Mucosa of gallbladder (tissue), 1 donor: ENCODE results near the gene PHF19. TPM values are rescaled to one million over a fixed set of nuclear protein-coding genes. Genes with fewer than 3 reads are reported as not detected.

Experiments
- DNase-seq: peaks from one replicate; pipeline ENCODE4 v3.0.0-alpha.2; 2020; ENCODE audit warnings: low spot score
- total RNA-seq: library from RNA; stranded (reverse); gene quantifications from one replicate; pipeline ENCODE4 v1.2.1, GENCODE V29; 2021
- donor health status: DM: no; HTN: no; CAD: no.

Gene PHF19
- total RNA-seq, 1 donor from 2014 or later: 25.9 TPM

DNA sequence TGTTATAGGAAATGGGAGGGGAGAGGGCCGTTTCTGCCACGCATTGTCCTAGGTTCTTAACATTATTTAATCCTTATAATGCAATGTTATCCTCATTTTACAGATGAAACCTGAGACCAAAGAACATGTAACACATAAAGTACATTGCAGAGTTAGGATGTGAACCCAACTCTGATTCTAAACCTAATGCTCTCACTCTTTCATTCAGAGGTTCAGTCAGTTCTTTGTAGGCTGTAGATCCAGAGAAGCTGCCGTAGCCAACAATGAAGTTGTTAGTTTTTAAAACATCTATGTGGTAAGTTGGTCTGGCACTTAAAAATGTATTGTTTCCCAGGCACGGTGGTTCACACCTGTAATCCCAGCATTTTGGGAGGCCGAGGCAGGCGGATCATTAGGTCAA, 23.8 kb downstream of the PHF19 start:
- no peak for DNase-seq

DNA sequence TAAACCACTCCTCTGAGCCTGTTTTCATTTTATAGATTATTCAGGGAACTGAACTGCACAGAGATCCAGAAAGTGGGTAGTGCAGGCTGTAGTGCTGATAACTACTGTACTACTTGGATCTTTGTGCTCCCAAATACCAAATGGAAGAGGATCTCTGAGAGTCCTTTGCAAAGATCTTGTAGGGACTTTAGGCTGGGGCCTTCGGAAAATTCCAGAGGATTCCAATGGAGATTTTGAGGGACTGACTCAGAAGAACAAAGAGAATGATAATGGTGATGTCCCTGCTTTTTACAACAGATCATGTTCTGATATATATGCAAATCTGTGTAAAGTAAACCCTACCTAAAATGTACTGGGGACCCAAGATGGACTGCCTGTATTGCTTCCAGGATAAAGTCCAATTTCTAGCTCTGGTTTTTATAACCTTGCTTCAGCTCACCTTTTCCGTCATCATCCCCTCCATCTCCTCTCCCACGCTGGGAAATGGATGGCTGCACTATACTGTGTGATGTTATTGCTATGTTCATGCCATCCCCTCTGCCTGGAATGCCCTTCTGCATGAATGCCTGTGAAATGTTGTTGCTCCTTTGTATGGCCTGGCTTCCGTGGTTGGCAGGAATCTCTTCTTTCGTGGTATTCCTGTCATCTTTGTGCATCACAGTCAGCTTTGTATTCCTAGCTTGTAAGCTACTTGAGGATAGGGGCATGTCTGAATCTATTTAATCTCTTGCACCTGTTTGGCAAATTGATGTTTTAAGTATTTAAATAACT, 24.6 kb downstream of the PHF19 start:
- no peak for DNase-seq

DNA sequence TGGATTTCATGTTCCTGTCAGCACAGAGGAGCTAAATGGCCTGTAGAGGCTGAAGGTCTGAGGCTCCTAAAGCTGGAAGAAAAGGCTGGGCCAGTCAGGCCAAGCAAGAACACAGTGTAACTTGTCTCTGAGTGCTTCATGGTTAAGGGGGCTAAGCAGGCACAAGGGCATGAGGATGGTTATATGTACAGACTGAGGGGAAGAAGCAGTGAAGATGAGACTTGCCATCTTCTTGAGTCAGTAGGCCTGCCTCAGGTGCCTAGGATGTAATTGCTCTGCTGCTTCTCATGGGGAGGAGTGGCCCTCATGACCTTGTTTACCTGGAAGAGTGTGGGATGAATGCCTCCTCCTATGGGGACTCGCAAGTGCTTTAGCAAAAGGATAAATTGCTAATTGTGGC, 25.5 kb downstream of the PHF19 start:
- DNase-seq: no peak

DNA sequence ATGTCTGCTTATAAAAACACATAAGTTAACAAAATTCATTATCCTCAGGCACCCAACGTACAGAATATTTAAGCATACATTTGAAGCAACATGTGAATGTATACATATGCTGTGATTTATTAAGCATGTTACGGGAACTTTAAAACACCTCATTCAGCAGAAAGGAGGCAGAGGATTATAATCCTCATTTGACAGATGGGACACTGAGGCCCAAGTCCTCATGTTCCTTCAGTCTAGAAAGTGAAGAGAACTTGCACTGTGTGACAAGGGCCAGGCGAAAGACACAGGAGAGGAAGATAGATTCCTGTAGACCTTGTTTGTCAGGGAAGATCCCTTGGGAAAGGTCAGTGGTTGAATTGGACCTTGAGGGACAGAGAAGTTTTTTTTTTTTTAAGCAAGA, 26.7 kb downstream of the PHF19 start:
- no peak for DNase-seq

DNA sequence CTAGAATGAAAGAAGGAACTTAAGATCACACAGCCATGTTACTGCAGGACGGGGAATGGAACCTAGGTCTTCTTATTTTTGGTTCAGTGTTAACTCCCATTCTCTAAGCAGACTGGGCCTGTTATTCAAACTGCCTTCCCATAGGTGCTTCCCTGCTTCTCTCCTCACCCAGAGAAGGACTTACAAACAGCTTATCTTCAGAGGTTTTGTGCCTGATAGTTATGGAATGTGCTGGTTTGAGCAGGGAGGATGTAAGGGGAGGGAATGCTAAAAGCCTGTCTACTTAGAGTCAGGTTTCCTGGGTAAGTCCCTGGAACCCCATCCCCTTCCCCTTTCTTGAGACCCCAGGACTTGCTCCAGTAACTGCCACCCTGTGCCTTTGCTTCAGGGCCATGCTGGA, 30.1 kb downstream of the PHF19 start:
- DNase-seq: no peak

DNA sequence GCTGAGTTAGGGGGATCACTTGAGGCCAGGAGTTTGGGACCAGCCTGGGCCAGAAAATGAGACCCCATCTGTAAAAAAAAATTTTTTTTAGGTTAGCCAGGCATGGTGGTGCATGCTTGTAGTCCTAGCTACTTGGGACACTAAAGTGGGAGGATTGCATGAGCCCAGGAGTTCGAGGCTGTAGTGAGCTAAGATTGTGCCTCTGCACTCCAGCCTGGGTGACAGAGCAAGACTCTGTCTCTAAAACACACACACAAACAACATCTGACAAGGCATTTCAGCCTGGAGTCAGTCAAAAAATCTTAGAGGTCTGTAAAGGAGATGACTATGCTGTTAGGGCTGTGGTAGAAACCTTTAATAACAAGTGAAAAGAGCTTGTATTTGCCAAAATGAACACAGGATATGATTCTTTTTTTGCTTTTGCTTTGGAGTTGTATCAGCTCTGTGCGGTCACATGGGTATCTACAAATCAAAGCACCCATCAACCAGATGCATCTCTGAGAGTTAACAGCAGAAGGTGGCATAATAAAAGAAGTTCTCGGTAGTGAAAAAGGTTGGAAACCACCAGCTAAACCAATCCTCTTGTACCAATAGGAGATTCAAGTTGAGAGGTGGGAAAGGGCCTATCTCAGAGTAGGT, 30.6 kb downstream of the PHF19 start:
- no peak for DNase-seq

DNA sequence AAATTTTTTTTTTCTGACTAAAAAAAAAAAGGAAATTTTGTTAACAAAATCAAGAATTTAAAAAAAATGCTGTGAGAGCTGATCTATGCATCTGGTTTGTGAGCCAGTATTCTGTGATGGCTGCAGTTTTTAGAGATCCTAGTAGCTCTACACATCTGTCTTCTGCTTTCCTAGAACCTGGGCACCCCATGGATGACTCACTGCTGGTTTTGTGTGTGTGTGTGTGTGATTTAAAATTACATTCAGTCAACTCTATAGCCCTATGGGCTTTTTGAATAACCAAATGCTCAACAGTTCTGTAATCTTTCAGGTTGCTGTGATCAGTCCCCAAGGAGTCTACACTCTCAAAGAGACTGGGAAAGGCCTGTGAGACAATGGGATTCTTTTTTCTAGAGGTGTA, 31.7 kb downstream of the PHF19 start:
- no peak for DNase-seq

DNA sequence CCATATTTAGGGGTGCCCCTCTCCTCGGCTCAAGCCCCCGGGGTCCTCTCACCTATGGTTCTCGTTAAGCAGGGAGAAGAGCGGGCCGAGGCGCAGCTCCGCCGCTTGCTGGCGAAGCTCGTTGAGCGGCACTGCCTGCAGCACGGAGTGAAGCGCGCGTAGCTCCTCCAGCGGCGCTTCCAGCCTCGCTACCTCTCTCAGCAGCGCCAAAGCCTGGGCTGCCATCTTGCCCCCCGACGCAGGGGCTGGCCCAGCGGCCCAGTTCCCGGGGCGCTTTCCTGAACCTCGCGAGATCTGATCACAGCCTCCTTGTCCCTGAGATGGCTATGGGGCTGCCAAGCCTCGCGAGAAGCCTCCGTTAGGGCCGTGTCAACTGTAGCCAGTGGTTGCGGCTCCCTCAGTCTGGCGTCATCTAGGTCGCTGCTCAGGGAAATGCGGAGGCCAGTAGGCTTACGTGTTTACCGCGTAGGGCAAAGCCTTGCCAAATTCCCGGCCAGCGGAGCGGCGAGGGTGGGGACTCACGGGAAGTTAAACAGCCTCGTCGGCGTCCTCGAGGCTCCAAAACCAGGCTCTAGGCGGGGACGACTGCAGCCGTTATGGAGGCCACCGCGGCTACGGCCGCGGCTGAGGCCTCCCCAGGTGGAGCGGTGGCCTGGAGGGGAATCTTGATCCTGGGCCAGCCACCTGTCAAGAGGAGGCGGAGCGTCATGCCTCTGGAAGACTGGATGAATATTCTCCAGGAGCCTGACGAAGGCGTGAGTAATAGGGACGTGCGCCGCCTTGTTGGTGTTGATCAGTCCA, 34.1 kb downstream of the PHF19 start, which contains the start of gene PSMD5:
PSMD5 (minus strand) TSS at position 238 of the 801 bp plus-strand sequence; CDS start at position 225, 13 bp downstream.
- peak; percentile 99 for DNase-seq

DNA sequence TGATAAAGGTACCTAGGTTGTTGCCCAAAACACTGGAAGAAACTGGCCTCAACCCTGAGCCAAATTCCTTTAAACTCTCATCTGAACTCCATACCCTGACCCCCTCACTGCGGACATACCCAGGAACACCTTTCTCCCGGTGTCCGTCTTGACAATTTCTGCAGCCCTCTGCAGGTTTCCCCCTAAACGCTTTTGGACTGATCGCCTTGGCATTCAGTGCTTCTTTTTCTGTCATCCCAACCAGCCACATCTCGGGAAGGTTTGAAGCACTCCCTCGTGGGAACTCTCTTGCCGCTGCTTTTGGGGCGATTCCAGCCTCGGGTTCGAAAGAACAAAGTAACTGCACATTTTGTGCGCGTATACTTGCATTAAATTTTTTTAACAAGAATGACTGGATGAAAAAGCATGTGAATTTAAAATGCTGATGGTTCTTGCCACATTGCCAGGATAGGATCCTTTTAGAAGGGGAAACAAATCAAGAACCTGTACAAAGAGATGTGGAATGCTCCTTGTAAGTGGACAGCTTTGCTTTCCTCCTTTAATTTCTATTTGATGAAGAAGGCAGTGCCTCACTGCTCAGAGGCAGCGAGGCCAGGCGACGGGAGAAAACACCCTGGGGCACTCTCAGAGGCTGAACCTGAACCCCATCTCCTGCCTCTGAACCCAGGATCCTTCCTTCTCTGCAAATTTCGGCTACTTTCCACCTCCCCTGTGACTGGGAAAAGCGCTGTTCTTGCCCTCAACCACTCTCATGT, 34.9 kb downstream of the PHF19 start:
- DNase-seq: no peak

DNA sequence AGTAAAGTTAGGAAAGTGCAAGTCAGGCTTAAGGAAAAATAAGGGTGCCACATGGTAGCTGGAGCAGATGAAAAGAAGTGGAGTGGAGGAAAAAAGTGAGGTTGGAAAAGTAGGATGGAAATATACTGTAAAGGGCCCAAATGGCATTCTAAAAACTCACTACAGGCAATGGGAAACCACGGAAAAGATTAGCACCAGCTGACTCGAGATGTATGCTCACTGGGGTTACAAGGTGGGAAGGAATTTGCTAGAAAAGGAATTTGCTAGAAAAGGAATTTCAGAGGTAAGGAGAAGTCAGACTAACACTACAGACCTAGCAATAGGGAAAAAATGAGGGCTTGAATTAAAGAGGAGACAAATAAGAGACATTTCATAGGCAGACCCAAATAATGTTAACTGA, 37.8 kb downstream of the PHF19 start:
- no peak for DNase-seq

DNA sequence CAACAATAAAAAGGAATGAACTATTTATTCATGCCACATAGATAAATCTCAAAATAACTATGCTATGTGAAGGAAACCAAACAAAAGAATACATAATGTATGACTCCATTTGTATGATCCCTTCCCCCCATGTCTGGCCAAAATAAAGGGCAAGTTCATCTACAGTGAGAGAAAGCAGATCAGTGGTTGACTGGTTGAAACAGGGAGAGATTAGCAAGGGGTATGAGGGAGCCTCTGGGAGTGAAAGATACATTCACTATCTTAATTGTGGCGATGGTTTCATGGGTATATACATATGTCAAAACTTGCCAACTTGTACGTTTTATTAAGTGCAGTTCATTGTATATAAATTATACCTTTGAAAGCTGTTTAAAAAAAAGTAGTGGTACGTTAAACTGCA, 39.1 kb downstream of the PHF19 start:
- DNase-seq: no peak

DNA sequence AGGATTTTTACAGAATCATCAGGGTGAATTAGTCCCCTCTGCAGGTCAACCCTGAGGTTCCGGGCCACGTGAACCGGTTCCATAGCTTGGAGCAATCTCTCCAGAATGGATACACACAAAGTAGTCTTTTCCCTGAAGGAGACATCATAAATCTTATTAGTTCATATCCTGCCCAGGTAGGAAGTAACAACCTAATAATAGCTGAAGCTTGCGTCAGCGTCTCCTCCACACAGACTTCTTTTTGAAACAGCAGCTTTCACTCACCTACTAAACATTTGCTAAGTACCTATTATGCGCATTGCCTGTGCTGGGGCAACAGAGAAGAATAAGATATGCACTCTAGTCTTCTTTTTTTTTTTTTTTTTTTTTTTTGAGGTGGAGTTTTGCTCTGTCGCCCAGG, 43.7 kb downstream of the PHF19 start:
- DNase-seq: no peak

DNA sequence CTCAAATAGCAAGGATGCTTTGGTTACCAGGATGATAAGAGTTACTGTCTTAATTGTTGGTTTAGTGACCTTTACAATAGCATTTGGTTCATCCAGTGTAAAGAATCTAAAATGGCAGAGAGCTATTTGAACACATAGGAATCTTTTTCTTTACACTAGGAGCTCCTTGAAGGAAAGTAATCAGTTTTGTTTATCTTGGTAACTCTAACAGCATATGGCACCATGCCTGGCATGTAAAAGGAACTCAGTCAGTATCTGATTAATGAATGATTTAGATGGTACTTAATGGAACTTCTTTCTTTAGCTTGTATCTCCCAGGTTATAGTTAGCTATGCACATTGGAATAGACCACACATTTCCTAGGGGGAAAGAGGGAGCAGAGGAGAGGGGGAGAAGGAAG, 44.2 kb downstream of the PHF19 start:
- no peak for DNase-seq

DNA sequence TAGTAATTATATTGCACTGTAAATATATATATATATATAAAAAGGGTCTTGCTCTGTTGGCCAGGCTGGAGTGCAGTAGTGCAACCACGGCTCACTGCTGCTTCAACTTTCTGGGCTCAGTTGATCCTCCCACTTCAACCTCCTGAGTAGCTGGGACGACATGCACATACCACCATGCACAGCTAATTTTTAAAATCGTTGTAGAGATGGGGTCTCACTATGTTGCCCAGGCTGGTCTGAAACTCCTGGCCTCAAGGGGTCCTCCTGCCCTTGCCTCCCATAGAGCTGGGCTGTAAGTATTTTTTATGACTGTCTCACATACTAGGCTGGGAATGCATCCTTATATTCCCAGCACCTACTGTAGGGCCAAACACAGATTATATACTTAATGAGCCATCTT, 46.1 kb downstream of the PHF19 start:
- DNase-seq: no peak

DNA sequence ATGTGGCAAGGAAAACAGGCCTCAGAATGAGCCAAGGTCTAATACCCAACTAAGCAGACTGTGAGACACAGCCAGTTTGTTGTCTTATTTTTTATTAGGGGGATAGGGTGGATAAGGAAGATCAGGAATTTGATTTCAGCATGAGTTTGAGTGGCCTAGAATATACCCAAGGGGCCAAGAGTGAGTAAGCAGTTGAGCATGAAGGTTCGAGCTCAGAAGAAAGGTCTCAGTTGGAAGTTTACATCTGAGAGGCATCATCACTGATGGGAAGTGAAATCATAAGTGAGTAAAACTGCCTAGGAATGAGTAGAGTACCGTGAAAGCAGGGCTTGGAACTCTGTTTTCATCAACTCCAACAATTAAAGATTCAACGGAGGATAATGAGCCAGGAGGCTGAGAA, 46.8 kb downstream of the PHF19 start:
- DNase-seq: no peak

DNA sequence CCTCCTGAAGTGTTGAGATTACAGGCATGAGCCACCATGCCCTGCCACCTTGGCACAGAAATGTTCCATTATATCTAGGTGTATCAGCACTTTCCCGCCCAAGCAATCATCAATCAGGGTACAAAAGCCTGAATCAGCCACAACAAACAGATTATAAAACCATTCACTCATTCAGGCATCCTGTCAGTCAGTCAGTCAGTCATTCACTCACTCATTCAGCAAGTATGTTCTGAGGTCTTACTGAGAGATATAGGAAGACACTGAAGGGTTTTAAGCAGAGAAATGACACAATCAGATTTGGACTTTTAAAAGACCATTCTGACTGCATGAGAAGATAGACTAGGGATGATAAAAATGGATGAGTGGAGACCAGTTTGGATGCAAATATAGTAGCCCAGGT, 47.3 kb downstream of the PHF19 start:
- DNase-seq: no peak

DNA sequence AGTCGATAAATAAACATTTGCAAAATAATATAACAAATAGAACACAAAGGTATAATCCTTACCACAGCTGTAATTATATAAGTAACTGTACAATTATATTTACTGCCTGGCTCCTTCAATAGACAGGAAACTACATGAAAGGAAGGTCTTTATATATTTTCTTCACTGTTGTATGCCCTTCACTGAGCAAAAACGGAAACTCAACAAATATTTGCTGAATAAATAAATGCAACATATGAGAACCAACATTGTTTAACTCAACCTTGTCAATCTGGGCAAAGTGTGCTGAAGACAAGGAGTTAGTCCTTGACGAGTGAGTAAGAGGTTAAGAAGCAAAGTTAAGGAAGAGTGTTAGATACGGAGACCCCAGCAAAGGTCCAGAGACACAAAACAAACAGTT, 56.9 kb downstream of the PHF19 start:
- DNase-seq: no peak

DNA sequence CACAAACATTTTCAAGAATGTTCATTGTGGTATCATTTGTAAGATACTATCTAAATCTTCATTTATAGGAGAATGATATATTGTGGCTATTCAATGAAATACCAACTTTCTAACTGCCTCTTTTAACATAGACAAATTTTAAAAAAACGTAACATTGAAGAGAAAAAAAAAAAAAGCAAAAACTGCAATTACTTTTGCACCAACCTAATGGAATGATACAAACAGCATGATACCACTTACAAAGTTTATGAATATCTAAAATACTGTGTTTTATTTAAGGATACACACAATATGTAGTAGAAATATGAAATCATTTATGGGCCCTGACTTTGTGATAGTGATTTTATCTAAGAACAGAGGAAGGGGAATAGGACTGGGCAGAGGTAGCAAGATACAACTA, 58.4 kb downstream of the PHF19 start:
- DNase-seq: no peak

DNA sequence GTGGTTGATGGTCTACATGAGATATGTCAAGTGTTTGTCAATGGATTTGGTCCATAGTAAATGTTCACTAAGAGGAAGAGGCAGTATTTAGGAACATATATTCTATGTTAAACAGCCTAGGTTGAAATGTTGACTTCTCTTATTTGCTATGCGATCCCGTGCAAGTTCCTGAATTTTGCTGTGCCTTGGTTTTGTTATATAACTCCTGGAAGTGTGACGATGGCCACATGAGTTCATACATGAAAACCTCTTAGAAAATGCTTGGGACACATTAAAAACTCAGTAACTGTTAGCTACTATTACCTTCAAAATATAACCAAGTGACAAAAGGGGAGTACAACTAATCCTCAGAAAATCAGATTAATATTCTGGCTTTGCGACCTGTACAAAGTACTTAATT, 61.9 kb downstream of the PHF19 start:
- DNase-seq: no peak

DNA sequence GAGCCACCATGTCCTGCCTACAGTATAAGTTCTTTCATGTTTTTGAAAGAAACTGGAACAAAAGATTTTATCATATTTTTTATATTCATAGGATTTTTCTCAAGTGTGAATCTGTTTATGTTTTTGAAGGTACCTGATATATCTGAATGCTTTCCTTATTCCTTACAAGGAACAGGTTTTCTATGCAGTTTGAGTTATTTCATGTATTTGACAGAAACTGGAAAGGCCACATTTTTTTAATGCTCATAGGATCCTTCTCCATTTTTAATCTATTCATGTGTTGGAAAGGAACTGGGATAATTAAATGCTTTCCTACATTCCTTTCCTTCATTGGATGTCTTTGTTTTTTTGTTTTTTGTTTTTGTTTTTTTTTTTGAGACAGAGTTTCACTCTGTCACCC, 68.1 kb downstream of the PHF19 start:
- DNase-seq: no peak

DNA sequence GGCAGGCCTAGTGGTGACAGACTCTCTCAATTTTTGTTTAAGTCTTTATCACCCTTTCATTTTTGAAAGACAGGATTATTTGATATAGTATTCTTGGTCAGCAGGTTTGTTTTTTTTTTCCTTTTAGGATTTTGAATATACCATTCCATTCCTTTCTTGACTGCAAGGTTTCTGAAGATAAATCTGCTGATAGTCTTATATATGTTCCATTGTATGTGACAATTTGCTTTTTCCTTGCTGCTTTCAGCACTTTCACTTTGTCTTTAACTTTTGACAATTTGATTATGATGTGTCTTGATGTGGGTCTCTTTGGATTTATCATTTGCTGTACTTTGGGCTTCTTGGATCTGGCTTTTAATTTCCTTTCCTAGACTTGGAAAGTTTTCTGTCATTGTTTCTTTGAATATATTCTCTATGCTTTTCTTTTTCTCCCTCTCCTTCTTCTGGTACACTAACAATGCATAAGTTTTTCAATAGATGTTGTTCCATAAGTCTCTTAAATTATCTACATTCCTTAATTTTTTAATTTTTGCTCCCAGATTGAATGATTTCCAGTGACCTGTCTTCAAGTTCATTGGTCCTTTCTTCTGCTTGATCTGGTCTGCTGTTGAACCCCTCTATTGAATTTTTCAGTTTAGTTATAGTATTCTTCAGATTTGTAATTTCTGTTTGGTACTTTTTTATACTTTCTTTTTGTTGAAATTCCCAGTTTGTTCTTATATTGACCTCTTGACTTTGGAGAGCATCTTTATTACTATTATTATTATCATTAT, 69.2 kb downstream of the PHF19 start:
- DNase-seq: no peak
